Ovary (tissue), 3 donors: ENCODE data around the gene TMEM45A.

Experiments used
- CTCF ChIP-seq, 3 donors: fragments of 450-650 bp in 2 of 3; fragments of 200-600 bp in 1 of 3; IDR thresholded peaks; one replicate each; pipeline versions ENCODE4 v1.5.1 to v1.8.0; 2016 to 2022; ENCODE audit warnings: antibody characterized with exemption in 3 of 3, mild to moderate bottlenecking in 1 of 3
- EP300 ChIP-seq: sonication (generic); formaldehyde crosslinking; IDR thresholded peaks from one replicate; pipeline ENCODE4 v1.6.1; 2017; ENCODE audit warnings: antibody characterized with exemption
- POLR2A ChIP-seq: fragments of 450-650 bp; IDR thresholded peaks from one replicate; pipeline ENCODE4 v1.6.1; 2017; ENCODE audit warnings: antibody characterized with exemption, mild to moderate bottlenecking, moderate library complexity
- donor health status: DM: no; HTN: no; CAD: no.

- TF ChIP-seq CTCF (IDR thresholded peaks at IDR 0.05) (no peak), POLR2A (no peak), EP300 (no peak)
Observed at GRCh38 chr3:100600181-100601042, 108.0 kb downstream of the TMEM45A start.
